AG10803 (cell line): ENCODE data around the gene LIPA.
"Not testable (repeated sequence)": the region's sequence is repeated elsewhere in the genome, so short reads cannot be mapped to it uniquely, and the experiment has no call there.

Experiments
- DNase-seq: peaks from one replicate; pipeline ENCODE4 v3.0.0; 2010; ENCODE audit warnings: low read depth
- H3K4me3 ChIP-seq: 2 replicates; pipeline ENCODE4 v1.5.1; 2011; ENCODE audit warnings: mild to moderate bottlenecking, low read length, control low read depth
- CTCF ChIP-seq: conservative IDR thresholded peaks from 2 replicates; pipeline ENCODE4 v1.5.1; 2011; ENCODE audit warnings: mild to moderate bottlenecking, low read length, control low read depth, inconsistent platforms

The LIPA gene

GRCh38 chr10:89182894-89183293 lies 68.7 kb downstream of the LIPA start:
- TF ChIP-seq CTCF, result no peak
- DNase-seq, result no peak
- H3K4me3 ChIP-seq, result no peak overlapping the region

- DNase-seq, result no peak
- TF ChIP-seq CTCF, result no peak
- H3K4me3 ChIP-seq, result no peak overlapping the region
These were observed 75.8 kb downstream of the LIPA start for GRCh38 chr10:89175816-89176215.

- no peak for DNase-seq
- H3K4me3 ChIP-seq, result no peak overlapping the region
- TF ChIP-seq CTCF, result no peak
These were observed 78.5 kb downstream of the LIPA start for GRCh38 chr10:89173075-89173474.

- no peak overlapping the region for H3K4me3 ChIP-seq
- DNase-seq, result peak; percentile 55
- TF ChIP-seq CTCF, result no peak
These were observed 79.6 kb downstream of the LIPA start for GRCh38 chr10:89171996-89172395.

- no peak for TF ChIP-seq CTCF
- H3K4me3 ChIP-seq, result no peak overlapping the region
- peak; percentile 58 for DNase-seq
These were observed 80.2 kb downstream of the LIPA start for GRCh38 chr10:89171263-89171872.

GRCh38 chr10:89168354-89168900 lies 83.1 kb downstream of the LIPA start:
- DNase-seq, result not testable (repeated sequence)

GRCh38 chr10:89167915-89168314 lies 83.7 kb downstream of the LIPA start:
- no peak for TF ChIP-seq CTCF
- no peak for DNase-seq
- H3K4me3 ChIP-seq, result no peak overlapping the region

More at GRCh38 chr10:89168354-89168900, 83.1 kb downstream of the LIPA start:
- H3K4me3 ChIP-seq, result not testable (repeated sequence)
